ENCODE data around the gene TMEM14C.

- no peak for TF ChIP-seq CTCF (IDR thresholded peaks at IDR 0.05; ENCODE audit: low read length)
- no peak for TF ChIP-seq EZH2 (optimal IDR thresholded peaks at IDR 0.05; ENCODE audit: low read depth, low read length)
- no peak for TF ChIP-seq EZH2phosphoT487 (IDR thresholded peaks at IDR 0.05; ENCODE audit: low read length)
Measured at GRCh38 chr6:10763006-10763405, 40.1 kb downstream of the TMEM14C start.
